ENCODE results near the gene MED4.

The MED4 gene

GRCh38 chr13:48110931-48111721, 16.2 kb upstream of the MED4 start:
- H3K36me3 ChIP-seq, result no peaks in the 10 kb centered on the region
- peaks cover 0 to 18% (median 12%) of the 10 kb centered on the region in 4 donors for H3K4me1 ChIP-seq
- intact Hi-C loops (cut with DNase I; ENCODE audit: low total_unique reads), result no loop called here
- H3K9me3 ChIP-seq, result no peaks in the 10 kb centered on the region
- no peak for DNase-seq
- no peak for TF ChIP-seq CTCF (IDR thresholded peaks at IDR 0.05)
- no peak overlapping the region for H3K4me3 ChIP-seq
- no peaks in the 10 kb centered on the region for H3K27me3 ChIP-seq
- peak overlapping the region; percentile 49 to 55 for H3K27ac ChIP-seq

GRCh38 chr13:48110132-48110868, 15.4 kb upstream of the MED4 start:
- H3K27ac ChIP-seq, result peak overlapping the region; percentile 49 to 55
- H3K9me3 ChIP-seq, result no peaks in the 10 kb centered on the region
- H3K4me1 ChIP-seq, result peaks cover 0 to 18% (median 12%) of the 10 kb centered on the region in 4 donors
- TF ChIP-seq CTCF (IDR thresholded peaks at IDR 0.05), result no peak
- DNase-seq, result no peak
- no peaks in the 10 kb centered on the region for H3K36me3 ChIP-seq
- no peaks in the 10 kb centered on the region for H3K27me3 ChIP-seq
- intact Hi-C loops (cut with DNase I; ENCODE audit: low total_unique reads), result no loop called here
- H3K4me3 ChIP-seq, result no peak overlapping the region

GRCh38 chr13:48108106-48108505, 13.2 kb upstream of the MED4 start:
- TF ChIP-seq CTCF (IDR thresholded peaks at IDR 0.05), result no peak

GRCh38 chr13:48097793-48098192, 2.9 kb upstream of the MED4 start:
- intact Hi-C loops (cut with DNase I; ENCODE audit: low total_unique reads), result no loop called here
- no peak for DNase-seq
- no peaks in the 10 kb centered on the region for H3K27me3 ChIP-seq

More at GRCh38 chr13:48108106-48108505, 13.2 kb upstream of the MED4 start:
- Histone ChIP-seq H3K4me3 (no peak overlapping the region), H3K9me3 (no peaks in the 10 kb centered on the region), H3K27me3 (no peaks in the 10 kb centered on the region), H3K27ac (no peak overlapping the region), H3K36me3 (no peaks in the 10 kb centered on the region), H3K4me1 (peaks cover 0 to 18% (median 10%) of the 10 kb centered on the region in 4 donors)
- no peak for DNase-seq
- intact Hi-C loops (cut with DNase I; ENCODE audit: low total_unique reads), result no loop called here

GRCh38 chr13:48096670-48097069, 1.8 kb upstream of the MED4 start:
- H3K36me3 ChIP-seq, result no peaks in the 10 kb centered on the region
- no peaks in the 10 kb centered on the region for H3K27me3 ChIP-seq
- H3K4me1 ChIP-seq, result peaks cover 0 to 27% (median 18%) of the 10 kb centered on the region in 4 donors
- H3K9me3 ChIP-seq, result no peaks in the 10 kb centered on the region
- H3K27ac ChIP-seq, result no peak overlapping the region
- no peak overlapping the region for H3K4me3 ChIP-seq
- intact Hi-C loops (cut with DNase I; ENCODE audit: low total_unique reads), result no loop called here
- no peak for DNase-seq
- TF ChIP-seq CTCF (IDR thresholded peaks at IDR 0.05), result no peak

More at GRCh38 chr13:48097793-48098192, 2.9 kb upstream of the MED4 start:
- Histone ChIP-seq H3K27ac (no peak overlapping the region), H3K4me1 (peaks cover 0 to 16% (median 14%) of the 10 kb centered on the region in 4 donors), H3K9me3 (no peaks in the 10 kb centered on the region), H3K4me3 (no peak overlapping the region), H3K36me3 (no peaks in the 10 kb centered on the region)
- no peak for TF ChIP-seq CTCF (IDR thresholded peaks at IDR 0.05)

Measured in tibial artery (tissue), 4 donors.